Smooth muscle cell (in vitro differentiated cells): ENCODE results near the gene HSPA6. TPM values are rescaled to one million over a fixed set of nuclear protein-coding genes. Genes with fewer than 3 reads are reported as not detected.

ENCODE experiments used
- DNase-seq: peaks from one replicate; lab custom pipeline; 2025; ENCODE audit not compliant: unreplicated experiment; lab: John Stamatoyannopoulos, UW
- H2AFZ ChIP-seq: fragments of 200-600 bp; sonication (generic); 2 replicates; pipeline ENCODE4 v1.6.0; 2016; ENCODE audit warnings: antibody characterized with exemption, low read depth, mild to moderate bottlenecking
- H3F3A ChIP-seq: fragments of 200-600 bp; sonication (generic); 2 replicates; pipeline ENCODE4 v1.6.0; 2017; ENCODE audit warnings: antibody characterized with exemption, low read depth
- H3K27ac ChIP-seq: fragments of 200-600 bp; sonication (generic); 2 replicates; pipeline ENCODE4 v1.5.1; 2016; ENCODE audit warnings: low read depth, mild to moderate bottlenecking
- H3K27me3 ChIP-seq: fragments of 200-600 bp; sonication (generic); 2 replicates; pipeline ENCODE4 v1.6.1; 2016; ENCODE audit warnings: low read depth, mild to moderate bottlenecking
- H3K36me3 ChIP-seq: fragments of 200-600 bp; sonication (generic); 2 replicates; pipeline ENCODE4 v1.5.1; 2016; ENCODE audit warnings: low read depth
- H3K4me1 ChIP-seq: fragments of 200-600 bp; sonication (generic); 2 replicates; pipeline ENCODE4 v1.5.1; 2016; ENCODE audit warnings: low read depth
- H3K4me2 ChIP-seq: fragments of 200-600 bp; sonication (generic); 2 replicates; pipeline ENCODE4 v1.6.0; 2016; ENCODE audit warnings: mild to moderate bottlenecking
- H3K4me3 ChIP-seq: fragments of 200-600 bp; sonication (generic); 2 replicates; pipeline ENCODE4 v1.5.1; 2016; ENCODE audit warnings: mild to moderate bottlenecking
- H3K79me2 ChIP-seq: fragments of 200-600 bp; sonication (generic); 2 replicates; pipeline ENCODE4 v1.6.0; 2016; ENCODE audit warnings: low read depth, mild to moderate bottlenecking
- H3K9ac ChIP-seq: fragments of 200-600 bp; sonication (generic); 2 replicates; pipeline ENCODE4 v1.6.0; 2016; ENCODE audit warnings: low read depth
- H3K9me3 ChIP-seq: fragments of 200-600 bp; sonication (generic); replicated peaks from 2 replicates; pipeline ENCODE4 v1.5.1; 2016; ENCODE audit warnings: low read depth
- H4K20me1 ChIP-seq: fragments of 200-600 bp; sonication (generic); 2 replicates; pipeline ENCODE4 v1.6.0; 2016; ENCODE audit warnings: low read depth
- WGBS: methylation state at CpG from one replicate; pipeline ENCODE4 v1.1.7; 2016; ENCODE audit warnings: low lambda C conversion rate; 5-methylcytosine and 5-hydroxymethylcytosine counted together
- polyA plus RNA-seq: library from polyadenylated mRNA; unstranded; fragments of >200 nt; fragmentation: Nextera tagmentation; extraction: Ambion mirVana; gene quantifications from 2 replicates; pipeline ENCODE4 v1.2.1, GENCODE V29; 2016
- total RNA-seq: library from RNA; depleted of rRNA; stranded (reverse); fragments of >200 nt; gene quantifications from 2 replicates; pipeline ENCODE4 v1.2.3, GENCODE V29; 2014
- TF ChIP-seq, protein P1 (sequence below): fragments of 200-600 bp; sonication (generic); IDR thresholded peaks from 2 replicates; pipeline ENCODE4 v1.5.1; 2017; ENCODE audit warnings: borderline replicate concordance, mild to moderate bottlenecking, antibody characterized with exemption; ENCODE audit not compliant: insufficient read depth, poor library complexity, severe bottlenecking

Gene HSPA6
- total and polyA plus RNA-seq, 2 experiments from 2014 or later = 0.18 to 0.45 TPM

DNA sequence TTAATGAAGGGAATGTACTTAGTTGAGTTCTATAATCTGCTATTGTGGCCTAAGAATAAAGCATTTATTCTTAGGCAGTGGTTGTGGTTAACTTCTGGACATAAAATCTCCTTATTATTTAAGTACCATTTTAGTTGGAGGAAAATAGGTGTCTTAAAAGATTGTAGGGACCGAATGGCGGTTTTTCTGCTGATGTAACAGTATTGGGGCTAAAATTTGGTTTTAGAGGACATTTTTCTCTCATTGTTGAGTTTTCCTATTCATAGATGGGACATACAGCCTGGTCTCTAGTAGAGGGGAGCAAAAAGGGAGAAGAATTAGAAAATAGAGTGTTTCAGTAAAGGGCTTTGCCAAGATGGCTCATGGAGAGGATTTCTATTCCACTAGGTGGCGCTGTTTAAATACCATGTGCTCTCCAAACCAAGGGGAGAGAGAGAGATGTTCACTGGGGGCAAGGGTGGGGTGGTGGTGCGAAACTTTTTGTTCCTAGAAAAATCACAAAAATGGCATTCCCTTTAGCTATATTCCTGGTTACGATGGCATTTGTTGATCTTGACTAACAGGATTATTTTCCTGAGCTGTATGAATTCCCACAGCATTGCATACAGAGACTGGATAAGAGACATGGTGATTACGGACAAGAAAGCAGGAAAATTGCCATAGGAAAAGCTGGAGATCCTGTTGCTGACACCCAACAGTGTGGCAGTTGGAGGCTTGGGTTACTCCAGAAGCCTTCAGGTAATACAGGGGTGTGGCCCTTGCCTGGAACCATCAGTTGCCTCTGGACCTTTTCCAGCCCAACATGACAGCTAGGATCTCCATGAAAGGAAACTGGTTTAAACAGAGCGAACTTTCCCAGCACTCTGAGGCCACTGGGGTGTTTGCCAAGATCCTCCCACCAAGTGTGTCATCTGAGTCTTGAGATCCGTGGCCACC lies 37.3 kb upstream of the HSPA6 start:
- WGBS = 42% methylated on average over 8 of the region's 8 CpGs

DNA sequence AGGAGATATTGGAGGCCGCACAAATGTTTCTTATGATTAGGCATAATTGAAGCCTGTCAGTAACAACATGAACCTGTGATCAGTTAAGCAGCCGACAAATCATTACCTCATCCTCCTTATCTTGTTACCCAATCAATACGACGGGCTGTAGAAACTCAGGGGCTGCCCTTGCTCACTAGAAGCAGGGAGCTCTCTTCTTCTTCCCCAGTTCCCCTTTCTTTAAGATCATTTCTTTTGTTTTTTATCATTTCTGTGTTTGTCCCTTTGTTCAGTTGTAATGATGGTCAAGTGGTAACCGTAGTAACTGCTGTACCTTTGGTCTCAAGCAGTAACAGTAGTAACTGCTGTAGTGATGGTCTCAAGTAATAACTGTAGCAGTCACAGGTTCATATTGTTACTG lies 32.9 kb upstream of the HSPA6 start:
- Histone ChIP-seq H4K20me1 (no peaks in the 10 kb centered on the region), H3K79me2 (no peaks in the 10 kb centered on the region), H3K36me3 (no peaks in the 10 kb centered on the region), H3K4me2 (no peak overlapping the region), H3K4me3 (no peak overlapping the region), H3K9me3 (no peaks in the 10 kb centered on the region), H2AFZ (no peak overlapping the region), H3K4me1 (no peaks in the 10 kb centered on the region), H3K27me3 (peaks cover 29% of the 10 kb centered on the region), H3F3A (peaks cover 6% of the 10 kb centered on the region), H3K9ac (no peak overlapping the region), H3K27ac (no peak overlapping the region)
- no peak for DNase-seq
- TF ChIP-seq, protein P1, sequence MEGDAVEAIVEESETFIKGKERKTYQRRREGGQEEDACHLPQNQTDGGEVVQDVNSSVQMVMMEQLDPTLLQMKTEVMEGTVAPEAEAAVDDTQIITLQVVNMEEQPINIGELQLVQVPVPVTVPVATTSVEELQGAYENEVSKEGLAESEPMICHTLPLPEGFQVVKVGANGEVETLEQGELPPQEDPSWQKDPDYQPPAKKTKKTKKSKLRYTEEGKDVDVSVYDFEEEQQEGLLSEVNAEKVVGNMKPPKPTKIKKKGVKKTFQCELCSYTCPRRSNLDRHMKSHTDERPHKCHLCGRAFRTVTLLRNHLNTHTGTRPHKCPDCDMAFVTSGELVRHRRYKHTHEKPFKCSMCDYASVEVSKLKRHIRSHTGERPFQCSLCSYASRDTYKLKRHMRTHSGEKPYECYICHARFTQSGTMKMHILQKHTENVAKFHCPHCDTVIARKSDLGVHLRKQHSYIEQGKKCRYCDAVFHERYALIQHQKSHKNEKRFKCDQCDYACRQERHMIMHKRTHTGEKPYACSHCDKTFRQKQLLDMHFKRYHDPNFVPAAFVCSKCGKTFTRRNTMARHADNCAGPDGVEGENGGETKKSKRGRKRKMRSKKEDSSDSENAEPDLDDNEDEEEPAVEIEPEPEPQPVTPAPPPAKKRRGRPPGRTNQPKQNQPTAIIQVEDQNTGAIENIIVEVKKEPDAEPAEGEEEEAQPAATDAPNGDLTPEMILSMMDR = no peak
- WGBS = 80% methylated on average over 5 of the region's 5 CpGs

More for the DNA sequence above, 37.3 kb upstream of the HSPA6 start:
- Histone ChIP-seq H3K27ac (no peak overlapping the region), H3K4me3 (no peak overlapping the region), H3F3A (no peaks in the 10 kb centered on the region), H3K36me3 (no peaks in the 10 kb centered on the region), H4K20me1 (no peaks in the 10 kb centered on the region), H2AFZ (peak overlapping the region; percentile 2), H3K4me2 (peak overlapping the region; percentile 61), H3K9ac (no peak overlapping the region), H3K79me2 (no peaks in the 10 kb centered on the region), H3K27me3 (peaks cover 52% of the 10 kb centered on the region), H3K4me1 (no peaks in the 10 kb centered on the region), H3K9me3 (no peaks in the 10 kb centered on the region)
- no peak for DNase-seq
- TF ChIP-seq, protein P1 = peak; percentile 81

DNA sequence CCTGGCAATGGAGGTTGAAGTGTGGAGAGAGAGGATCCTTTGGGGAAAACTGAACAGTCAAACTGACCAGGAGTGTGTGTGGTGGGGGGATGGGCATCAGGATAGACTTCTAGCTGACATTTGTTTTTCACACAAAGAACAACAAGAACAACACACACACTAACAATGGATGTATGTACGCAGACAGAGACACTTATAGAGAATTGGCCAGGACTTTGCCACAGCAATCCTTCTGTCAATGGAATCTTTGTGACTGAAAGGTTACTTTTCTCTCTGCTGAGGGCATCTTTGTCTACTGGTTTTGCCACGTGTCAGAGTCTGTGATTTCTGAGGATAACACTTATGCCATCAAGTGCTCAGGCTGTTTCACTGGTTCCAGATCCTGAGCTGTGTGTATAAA lies 31.5 kb upstream of the HSPA6 start:
- 88% methylated on average over 2 of the region's 2 CpGs for WGBS
- TF ChIP-seq, protein P1 = no peak

More for the DNA sequence above, 31.5 kb upstream of the HSPA6 start:
- Histone ChIP-seq H3K27me3 (peaks cover 37% of the 10 kb centered on the region), H3K36me3 (no peaks in the 10 kb centered on the region), H3K9me3 (no peaks in the 10 kb centered on the region), H3K27ac (no peak overlapping the region), H3K9ac (no peak overlapping the region), H4K20me1 (no peaks in the 10 kb centered on the region), H3K4me2 (no peak overlapping the region), H3K4me3 (no peak overlapping the region), H3K79me2 (no peaks in the 10 kb centered on the region), H2AFZ (no peak overlapping the region), H3F3A (peaks cover 6% of the 10 kb centered on the region), H3K4me1 (no peaks in the 10 kb centered on the region)
- DNase-seq = no peak
